GM12878 (cell line): ENCODE data around the gene ANKRD13D. TPM values are rescaled to one million over a fixed set of nuclear protein-coding genes. Genes with fewer than 3 reads are reported as not detected.

Source experiments
- ATF2 ChIP-seq: IDR thresholded peaks from 2 replicates; pipeline ENCODE4 v1.6.1; 2012; ENCODE audit warnings: low read length, inconsistent platforms
- ESRRA ChIP-seq: IDR thresholded peaks from 2 replicates; pipeline ENCODE4 v1.6.1; 2012; ENCODE audit warnings: mild to moderate bottlenecking, low read length, improper control_type of control experiment
- HDGF ChIP-seq: fragments of 450-650 bp; IDR thresholded peaks from 2 replicates; pipeline ENCODE4 v1.6.1; 2016; ENCODE audit warnings: antibody characterized with exemption
- MEF2B ChIP-seq: fragments of 450-650 bp; IDR thresholded peaks from 2 replicates; pipeline ENCODE4 v1.6.1; 2018; ENCODE audit warnings: mild to moderate bottlenecking, moderate library complexity; ENCODE audit not compliant: partially characterized antibody, poor library complexity, severe bottlenecking
- NKRF ChIP-seq: fragments of 450-650 bp; conservative IDR thresholded peaks from 2 replicates; pipeline ENCODE4 v1.6.1; 2017; ENCODE audit warnings: mild to moderate bottlenecking, moderate library complexity
- PBX3 ChIP-seq: IDR thresholded peaks from 2 replicates; pipeline ENCODE4 v1.6.1; 2011; ENCODE audit warnings: mild to moderate bottlenecking, low read depth, low read length, moderate library complexity; ENCODE audit not compliant: insufficient replicate concordance
- TCF12 ChIP-seq: IDR thresholded peaks from 2 replicates; pipeline ENCODE4 v1.6.1; 2011; ENCODE audit warnings: low read depth, mild to moderate bottlenecking, low read length
- ZBTB11 ChIP-seq: fragments of 450-650 bp; formaldehyde crosslinking; IDR thresholded peaks from 2 replicates; pipeline ENCODE4 v1.5.0; 2022; ENCODE audit warnings: mild to moderate bottlenecking, missing genetic modification characterization
- polyA plus RNA-seq, 11 experiments: library from polyadenylated mRNA; depleted of rRNA in 4 of 11; unstranded in 6 of 11; stranded (reverse) in 5 of 11; fragments of >200 nt; fragmentation: Nextera tagmentation in 4 of 11; fragmentation: Illumina TruSeq in 1 of 11; extraction: Ambion mirVana in 4 of 11; extraction: Trizol in 1 of 11; gene quantifications; 1 replicate in 1 of 11; 2 replicates in 10 of 11; pipeline versions ENCODE4 v1.2.1 to v1.2.3, GENCODE V29; 2011 to 2016; ENCODE audit warnings: inconsistent platforms in 2 of 11, missing spikeins in 2 of 11, low read depth in 1 of 11
- total RNA-seq, 4 experiments: library from RNA; depleted of rRNA in 3 of 4; stranded (reverse); fragments of >200 nt in 3 of 4; fragmentation: Illumina TruSeq in 1 of 4; extraction: Trizol in 1 of 4; gene quantifications; 2 replicates each; pipeline versions ENCODE4 v1.2.1 to v1.2.3, GENCODE V29; 2013 to 2021

ANKRD13D gene
- total and polyA plus RNA-seq, 10 of the 15 experiments (the other 5 are each of a cell fraction or from before 2014, with no cell fraction given): 2.0 to 56.2 (median 21.4) TPM

- TF ChIP-seq ATF2 (no peak), PBX3 (no peak), ESRRA (no peak), HDGF (no peak), NKRF (no peak), TCF12 (no peak), MEF2B (no peak), ZBTB11 (CRISPR knock-in tag) (no peak)
- TF ChIP-seq, all 136 proteins: peak for 0
Measured at GRCh38 chr11:67307545-67308001, 18.5 kb downstream of the ANKRD13D start (continued).
